Measurements from ENCODE around the gene NDUFAF2. TPM values are rescaled to one million over a fixed set of nuclear protein-coding genes. Genes with fewer than 3 reads are reported as not detected.

Gene NDUFAF2
- total RNA-seq, 4 donors from 2014 or later, result 5.4 to 56.1 (median 7.3) TPM

DNA sequence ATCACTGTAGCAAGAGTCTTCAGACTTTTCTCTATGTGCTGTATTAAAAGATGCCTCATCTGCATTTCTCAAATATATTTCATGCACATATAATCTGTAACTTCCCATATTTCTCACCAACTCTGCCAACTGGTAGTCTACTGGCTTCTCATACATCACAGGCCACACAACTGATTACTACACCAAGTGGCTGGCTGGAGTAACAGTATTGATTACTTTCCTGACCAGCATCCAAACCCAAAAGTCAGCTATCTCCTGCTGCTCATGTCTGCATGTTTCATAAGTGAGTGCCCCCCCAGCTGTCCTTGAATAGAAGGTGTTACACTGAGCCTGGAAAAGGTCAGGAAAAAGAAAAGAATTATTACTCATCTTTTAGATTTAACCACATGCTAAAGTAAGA lies 17.6 kb upstream of the NDUFAF2 start:
- Histone ChIP-seq H3K9me3 (no peaks in the 10 kb centered on the region), H3K27ac (no peak overlapping the region), H3K36me3 (no peaks in the 10 kb centered on the region), H3K27me3 (no peaks in the 10 kb centered on the region), H3K4me1 (no peaks in the 10 kb centered on the region), H3K4me3 (no peak overlapping the region)
- no peak for TF ChIP-seq POLR2A (IDR thresholded peaks at IDR 0.05)
- TF ChIP-seq, protein P1, sequence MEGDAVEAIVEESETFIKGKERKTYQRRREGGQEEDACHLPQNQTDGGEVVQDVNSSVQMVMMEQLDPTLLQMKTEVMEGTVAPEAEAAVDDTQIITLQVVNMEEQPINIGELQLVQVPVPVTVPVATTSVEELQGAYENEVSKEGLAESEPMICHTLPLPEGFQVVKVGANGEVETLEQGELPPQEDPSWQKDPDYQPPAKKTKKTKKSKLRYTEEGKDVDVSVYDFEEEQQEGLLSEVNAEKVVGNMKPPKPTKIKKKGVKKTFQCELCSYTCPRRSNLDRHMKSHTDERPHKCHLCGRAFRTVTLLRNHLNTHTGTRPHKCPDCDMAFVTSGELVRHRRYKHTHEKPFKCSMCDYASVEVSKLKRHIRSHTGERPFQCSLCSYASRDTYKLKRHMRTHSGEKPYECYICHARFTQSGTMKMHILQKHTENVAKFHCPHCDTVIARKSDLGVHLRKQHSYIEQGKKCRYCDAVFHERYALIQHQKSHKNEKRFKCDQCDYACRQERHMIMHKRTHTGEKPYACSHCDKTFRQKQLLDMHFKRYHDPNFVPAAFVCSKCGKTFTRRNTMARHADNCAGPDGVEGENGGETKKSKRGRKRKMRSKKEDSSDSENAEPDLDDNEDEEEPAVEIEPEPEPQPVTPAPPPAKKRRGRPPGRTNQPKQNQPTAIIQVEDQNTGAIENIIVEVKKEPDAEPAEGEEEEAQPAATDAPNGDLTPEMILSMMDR (IDR thresholded peaks at IDR 0.05), result no peak
- DNase-seq, result no peak

DNA sequence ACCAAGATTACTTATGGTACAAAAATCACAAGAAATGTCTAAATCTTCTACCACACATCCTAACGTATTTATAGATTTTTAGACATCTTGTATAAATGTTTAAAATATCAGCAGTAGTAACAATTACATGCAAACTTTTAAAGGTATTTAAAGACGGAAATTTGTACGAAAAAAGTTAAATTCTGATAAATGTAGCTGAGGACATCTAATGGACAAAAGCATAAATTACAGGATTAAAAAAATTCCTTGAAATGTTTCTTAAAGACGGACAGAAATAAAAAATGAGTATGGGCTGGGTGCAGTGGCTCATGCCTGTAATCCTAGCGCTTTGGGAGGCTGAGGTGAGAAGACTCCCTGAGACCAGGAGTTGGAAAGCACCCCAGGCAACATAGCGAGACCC lies 16.0 kb upstream of the NDUFAF2 start:
- no peaks in the 10 kb centered on the region for H3K9me3 ChIP-seq
- no peaks in the 10 kb centered on the region for H3K36me3 ChIP-seq
- H3K4me1 ChIP-seq, result no peaks in the 10 kb centered on the region
- H3K27ac ChIP-seq, result no peak overlapping the region
- no peak overlapping the region for H3K4me3 ChIP-seq
- H3K27me3 ChIP-seq, result no peaks in the 10 kb centered on the region
- no peak for TF ChIP-seq POLR2A (IDR thresholded peaks at IDR 0.05)
- TF ChIP-seq, protein P1 (IDR thresholded peaks at IDR 0.05), result peak in 2 of 6 experiments; percentile 21 to 23
- no peak for DNase-seq

DNA sequence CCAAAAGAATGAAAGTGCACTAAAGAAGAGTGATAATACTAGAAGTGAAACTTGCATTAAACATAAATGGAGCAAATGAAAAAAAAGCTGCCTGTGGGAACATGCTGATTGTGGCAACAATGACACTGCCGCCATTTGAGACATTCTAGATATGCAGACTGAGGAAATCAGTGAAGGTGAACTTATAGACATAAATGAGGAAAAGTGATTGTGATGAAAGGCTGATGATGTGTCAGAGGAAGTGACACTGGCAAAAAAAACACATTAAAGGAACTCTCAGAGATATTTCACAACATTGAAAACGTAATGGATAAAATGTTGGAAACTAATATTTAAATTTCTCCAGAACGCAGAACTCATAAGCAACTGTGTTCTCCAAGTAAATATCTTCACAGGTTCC lies 1.4 kb upstream of the NDUFAF2 start:
- Histone ChIP-seq H3K27me3 (no peaks in the 10 kb centered on the region), H3K36me3 (no peaks in the 10 kb centered on the region), H3K4me1 (peaks cover 0 to 23% (median 5%) of the 10 kb centered on the region in 4 donors), H3K4me3 (peak overlapping the region in 1 of 4 donors; percentile 61), H3K27ac (no peak overlapping the region), H3K9me3 (no peaks in the 10 kb centered on the region)
- no peak for DNase-seq
- TF ChIP-seq, protein P1 (IDR thresholded peaks at IDR 0.05), result no peak
- no peak for TF ChIP-seq POLR2A (IDR thresholded peaks at IDR 0.05)

DNA sequence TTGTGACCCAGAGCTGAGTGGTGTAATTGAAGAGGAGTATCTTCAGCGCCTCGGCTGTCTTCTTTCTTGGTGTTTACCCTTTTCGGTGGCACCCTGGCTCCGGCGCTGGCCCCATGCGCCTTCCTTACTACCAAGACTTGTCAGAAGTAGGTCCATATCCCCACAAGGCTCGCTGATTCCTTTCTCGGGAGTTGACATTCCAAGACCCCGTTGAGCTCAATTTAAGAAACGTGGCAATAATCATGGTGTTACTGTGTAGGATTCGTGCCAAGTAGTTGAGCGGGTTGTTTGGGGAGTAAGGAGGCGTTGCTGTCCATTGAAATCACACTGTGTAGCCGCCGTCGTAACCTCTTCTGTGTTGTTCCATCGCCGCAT lies 795 bp downstream of the NDUFAF2 start:
- peak in 1 of 3 donors; percentile 46 for DNase-seq

DNA sequence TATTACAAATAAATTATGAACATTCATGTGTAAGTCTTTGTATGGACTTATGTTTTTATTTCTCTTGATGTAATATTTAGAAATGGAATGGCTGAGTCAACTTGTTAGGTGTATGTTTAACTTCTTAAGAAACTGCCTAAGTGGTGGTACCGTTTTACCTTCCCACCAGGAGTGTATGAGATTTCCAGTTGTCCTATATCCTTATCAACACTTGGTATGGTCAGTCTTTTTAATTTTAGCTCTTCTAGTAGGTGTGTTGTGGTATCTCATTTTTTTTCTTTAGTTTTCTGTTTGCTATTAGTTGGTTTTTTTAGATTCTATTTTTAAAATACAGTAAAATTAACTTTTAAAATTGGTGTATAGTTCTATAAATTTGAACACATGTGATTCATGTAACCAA lies 3.7 kb downstream of the NDUFAF2 start:
- TF ChIP-seq, protein P1 (IDR thresholded peaks at IDR 0.05), result no peak
- TF ChIP-seq POLR2A (IDR thresholded peaks at IDR 0.05), result no peak
- H3K4me3 ChIP-seq, result no peak overlapping the region
- no peak for DNase-seq
- peaks cover 0 to 17% (median 5%) of the 10 kb centered on the region in 4 donors for H3K4me1 ChIP-seq
- H3K36me3 ChIP-seq, result no peaks in the 10 kb centered on the region
- no peaks in the 10 kb centered on the region for H3K27me3 ChIP-seq
- no peaks in the 10 kb centered on the region for H3K9me3 ChIP-seq
- H3K27ac ChIP-seq, result no peak overlapping the region

More for the DNA sequence above, 795 bp downstream of the NDUFAF2 start:
- H3K27ac ChIP-seq, result peak overlapping the region; percentile 51 to 76 (median 73)
- TF ChIP-seq, protein P1 (IDR thresholded peaks at IDR 0.05), result no peak
- TF ChIP-seq POLR2A (IDR thresholded peaks at IDR 0.05), result no peak
- no peaks in the 10 kb centered on the region for H3K27me3 ChIP-seq
- peak overlapping the region; percentile 61 to 80 (median 66) for H3K4me3 ChIP-seq
- H3K4me1 ChIP-seq, result peaks cover 0 to 23% (median 5%) of the 10 kb centered on the region in 4 donors
- H3K9me3 ChIP-seq, result no peaks in the 10 kb centered on the region
- no peaks in the 10 kb centered on the region for H3K36me3 ChIP-seq

DNA sequence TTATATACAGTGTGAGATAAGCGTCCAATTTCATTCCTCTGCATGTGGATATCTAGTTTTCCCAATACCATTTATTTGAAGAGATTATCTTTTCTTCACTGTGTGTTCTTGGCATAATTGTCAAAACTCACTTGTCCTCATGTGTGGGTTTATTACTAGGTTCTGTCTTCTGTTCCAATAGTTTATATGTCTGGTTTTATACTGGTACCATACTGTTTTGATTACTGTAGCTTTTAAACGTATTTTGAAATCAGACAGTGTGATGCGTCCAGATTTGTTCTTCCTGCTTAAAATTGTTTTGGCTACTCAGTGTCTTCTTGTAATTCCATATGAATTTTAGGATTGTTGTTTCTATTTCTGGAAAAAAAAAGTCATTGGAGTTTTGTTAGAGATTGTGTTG lies 10.2 kb downstream of the NDUFAF2 start:
- no peaks in the 10 kb centered on the region for H3K27me3 ChIP-seq
- H3K9me3 ChIP-seq, result no peaks in the 10 kb centered on the region
- DNase-seq, result no peak
- H3K36me3 ChIP-seq, result no peaks in the 10 kb centered on the region
- no peak for TF ChIP-seq POLR2A (IDR thresholded peaks at IDR 0.05)
- TF ChIP-seq, protein P1 (IDR thresholded peaks at IDR 0.05), result no peak
- H3K4me1 ChIP-seq, result no peaks in the 10 kb centered on the region
- no peak overlapping the region for H3K4me3 ChIP-seq
- no peak overlapping the region for H3K27ac ChIP-seq

Measured in Peyer's patch (tissue), 4 donors.